GM21786 (cell line): ENCODE data around the gene CLEC7A.

ENCODE experiments used
- ATAC-seq: cut with Tn5 transposase; IDR thresholded peaks from one replicate; pipeline ENCODE4 v1.9.1; 2021; ENCODE audit not compliant: unreplicated experiment

Gene CLEC7A

GRCh38 chr12:10130042-10130441, at the start of gene CLEC7A:
CLEC7A (minus strand) TSS chr12:10130199; CDS start chr12:10130082, 117 bp downstream.
- peak; percentile 70 for ATAC-seq

- ATAC-seq, result no peak
Measured at GRCh38 chr12:10179776-10180181, 49.8 kb upstream of the CLEC7A start.

GRCh38 chr12:10178821-10179220, 48.8 kb upstream of the CLEC7A start, which contains the start of gene TMEM52B:
TMEM52B (plus strand) TSS chr12:10179032; CDS start chr12:10179575, 543 bp downstream.
- no peak for ATAC-seq

- ATAC-seq, result no peak
Measured at GRCh38 chr12:10175846-10176636, 46.0 kb upstream of the CLEC7A start.

- no peak for ATAC-seq
Measured at GRCh38 chr12:10174986-10175614, 45.1 kb upstream of the CLEC7A start.

GRCh38 chr12:10171973-10172728, 42.2 kb upstream of the CLEC7A start, which contains the start of gene OLR1:
OLR1 (minus strand) TSS chr12:10172132; CDS start chr12:10172077, 55 bp downstream.
- no peak for ATAC-seq

- no peak for ATAC-seq
Measured at GRCh38 chr12:10170216-10170615, 40.2 kb upstream of the CLEC7A start.

GRCh38 chr12:10169104-10169503, 39.1 kb upstream of the CLEC7A start:
- no peak for ATAC-seq

- ATAC-seq, result no peak
Measured at GRCh38 chr12:10167599-10167998, 37.6 kb upstream of the CLEC7A start.

- ATAC-seq, result no peak
Measured at GRCh38 chr12:10165421-10165820, 35.4 kb upstream of the CLEC7A start.

- no peak for ATAC-seq
Measured at GRCh38 chr12:10163084-10163483, 33.1 kb upstream of the CLEC7A start.

- ATAC-seq, result no peak
Measured at GRCh38 chr12:10160617-10161385, 30.8 kb upstream of the CLEC7A start.

- no peak for ATAC-seq
Measured at GRCh38 chr12:10159280-10159679, 29.3 kb upstream of the CLEC7A start.

- no peak for ATAC-seq
Measured at GRCh38 chr12:10158406-10158805, 28.4 kb upstream of the CLEC7A start.

GRCh38 chr12:10155966-10156365, 26.0 kb upstream of the CLEC7A start:
- ATAC-seq, result no peak

- no peak for ATAC-seq
Measured at GRCh38 chr12:10154145-10154496, 24.1 kb upstream of the CLEC7A start.

- ATAC-seq, result no peak
Measured at GRCh38 chr12:10153271-10154144, 23.5 kb upstream of the CLEC7A start.

- no peak for ATAC-seq
Measured at GRCh38 chr12:10151621-10152020, 21.6 kb upstream of the CLEC7A start.

GRCh38 chr12:10147714-10148403, 17.9 kb upstream of the CLEC7A start:
- ATAC-seq, result no peak
